ENCODE data around the gene SHISAL2A. TPM values are rescaled to one million over a fixed set of nuclear protein-coding genes. Genes with fewer than 3 reads are reported as not detected.

SHISAL2A gene
- polyA plus RNA-seq (2011; rRNA removed) (not detected in 2 replicates), polyA minus RNA-seq (2011; rRNA and poly(A)+ RNA removed) (not detected in 2 replicates)

DNA sequence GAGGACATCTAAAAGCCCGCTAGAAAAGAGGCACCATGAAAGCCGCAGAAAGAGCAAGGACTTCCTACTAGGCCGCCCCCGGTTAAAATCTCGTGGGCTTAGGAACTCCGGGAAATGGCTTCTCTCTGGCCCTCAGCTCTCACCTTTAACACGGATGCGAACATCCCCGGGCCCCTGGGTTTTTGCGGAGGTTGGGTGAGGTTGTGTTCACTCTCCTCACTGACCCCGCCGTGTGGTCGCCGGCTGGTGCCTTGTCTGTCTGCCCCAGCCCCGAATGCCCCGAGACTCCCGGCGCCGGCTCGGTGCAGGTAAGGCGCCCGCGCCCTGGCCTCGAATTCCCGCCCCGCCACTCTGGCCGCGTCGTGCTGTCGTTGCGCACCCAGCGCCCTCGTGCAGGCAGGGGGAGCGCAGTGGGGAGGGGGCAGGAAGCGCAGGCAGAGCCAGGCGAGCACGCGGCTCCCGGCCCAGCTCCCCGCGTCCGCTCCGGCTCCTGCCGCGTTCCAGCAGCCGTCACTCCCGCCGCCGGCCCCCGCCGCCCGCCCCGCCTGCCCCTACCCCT lies at the start of gene SHISAL2A:
Gene SHISAL2A (plus strand): TSS at position 437 of the 559 bp plus-strand sequence. CDS start 326 bp downstream, outside the sequence.
- no peaks in the 10 kb centered on the region; the same call in 1 of the 2 replicates for H3K9me3 ChIP-seq (ENCODE audit: control insufficient read depth, insufficient read depth, low read length)
- no peak within 1 kb of the TSS for H3K27ac ChIP-seq (ENCODE audit: low read depth, low read length)
- H3K27me3 ChIP-seq (ENCODE audit: control insufficient read depth, insufficient read depth, low read length): peaks cover 43% of the 10 kb centered on the region
- H3K4me3 ChIP-seq (ENCODE audit: low read depth, low read length): peak within 1 kb of the TSS; percentile 44
- CTCF ChIA-PET: no interaction called here
- POLR2A ChIA-PET: no interaction called here
- DNase-seq (ENCODE audit: low read depth, low spot score): no peak
- TF ChIP-seq, protein P1, sequence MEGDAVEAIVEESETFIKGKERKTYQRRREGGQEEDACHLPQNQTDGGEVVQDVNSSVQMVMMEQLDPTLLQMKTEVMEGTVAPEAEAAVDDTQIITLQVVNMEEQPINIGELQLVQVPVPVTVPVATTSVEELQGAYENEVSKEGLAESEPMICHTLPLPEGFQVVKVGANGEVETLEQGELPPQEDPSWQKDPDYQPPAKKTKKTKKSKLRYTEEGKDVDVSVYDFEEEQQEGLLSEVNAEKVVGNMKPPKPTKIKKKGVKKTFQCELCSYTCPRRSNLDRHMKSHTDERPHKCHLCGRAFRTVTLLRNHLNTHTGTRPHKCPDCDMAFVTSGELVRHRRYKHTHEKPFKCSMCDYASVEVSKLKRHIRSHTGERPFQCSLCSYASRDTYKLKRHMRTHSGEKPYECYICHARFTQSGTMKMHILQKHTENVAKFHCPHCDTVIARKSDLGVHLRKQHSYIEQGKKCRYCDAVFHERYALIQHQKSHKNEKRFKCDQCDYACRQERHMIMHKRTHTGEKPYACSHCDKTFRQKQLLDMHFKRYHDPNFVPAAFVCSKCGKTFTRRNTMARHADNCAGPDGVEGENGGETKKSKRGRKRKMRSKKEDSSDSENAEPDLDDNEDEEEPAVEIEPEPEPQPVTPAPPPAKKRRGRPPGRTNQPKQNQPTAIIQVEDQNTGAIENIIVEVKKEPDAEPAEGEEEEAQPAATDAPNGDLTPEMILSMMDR (IDR thresholded peaks at IDR 0.05; ENCODE audit: low read depth, low read length): no peak

DNA sequence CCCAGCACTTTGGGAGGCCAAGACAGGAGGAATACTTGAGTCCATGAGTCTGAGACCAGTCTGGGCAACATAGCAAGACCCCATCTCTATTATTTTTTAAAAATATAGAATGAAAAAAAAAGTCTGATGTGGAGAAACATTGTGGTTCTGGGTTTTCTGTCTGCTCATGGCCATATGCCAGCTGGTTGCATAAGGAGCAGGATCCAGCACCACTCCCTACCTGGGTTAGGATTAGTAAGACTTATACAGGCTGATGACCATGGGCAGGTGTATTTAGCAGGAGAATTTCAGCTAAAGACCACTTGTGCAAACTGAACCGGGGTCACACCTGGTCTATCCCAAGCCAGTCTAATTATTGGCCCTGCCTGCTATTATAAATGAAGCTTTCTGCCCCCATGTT lies 47.5 kb upstream of the SHISAL2A start:
- CTCF ChIA-PET: no interaction called here
- DNase-seq (ENCODE audit: low read depth, low spot score): no peak
- peaks cover 22% of the 10 kb centered on the region for H3K27me3 ChIP-seq (ENCODE audit: control insufficient read depth, insufficient read depth, low read length)
- no peak overlapping the region for H3K4me3 ChIP-seq (ENCODE audit: low read depth, low read length)
- POLR2A ChIA-PET: interaction anchor here (0.6 to 0.7 kb wide), 2 partner anchors 44 to 269 kb away, joined by 3 read pairs; no protein-coding TSS in a partner anchor
- TF ChIP-seq, protein P1 (IDR thresholded peaks at IDR 0.05; ENCODE audit: low read depth, low read length): no peak
- no peaks in the 10 kb centered on the region for H3K9me3 ChIP-seq (ENCODE audit: control insufficient read depth, insufficient read depth, low read length)
- no peak overlapping the region for H3K27ac ChIP-seq (ENCODE audit: low read depth, low read length)

DNA sequence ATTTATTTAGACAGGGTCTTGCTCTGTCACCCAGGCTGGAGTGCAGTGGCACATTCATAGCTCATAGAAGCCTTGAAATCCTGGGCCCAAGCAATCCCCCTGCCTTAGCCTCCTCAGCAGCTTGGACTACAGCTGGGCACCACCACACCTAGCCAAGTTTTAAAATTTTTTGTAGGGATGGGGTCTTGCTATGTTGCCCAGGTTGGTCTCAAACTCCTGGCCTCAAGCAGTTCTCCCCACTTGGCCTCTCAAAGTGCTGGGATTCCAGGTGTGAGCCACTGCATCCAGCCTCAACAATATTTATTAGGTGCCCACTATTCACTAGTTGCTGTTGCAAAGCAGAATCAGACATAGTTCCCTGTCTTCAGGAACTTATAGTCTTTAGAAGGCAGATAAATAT lies 44.9 kb upstream of the SHISAL2A start:
- ChIA-PET POLR2A (no interaction called here), CTCF (no interaction called here)
- DNase-seq (ENCODE audit: low read depth, low spot score): no peak
- Histone ChIP-seq H3K27me3 (ENCODE audit: control insufficient read depth, insufficient read depth, low read length) (peaks cover 14% of the 10 kb centered on the region), H3K9me3 (ENCODE audit: control insufficient read depth, insufficient read depth, low read length) (no peaks in the 10 kb centered on the region), H3K4me3 (ENCODE audit: low read depth, low read length) (no peak overlapping the region), H3K27ac (ENCODE audit: low read depth, low read length) (no peak overlapping the region)
- TF ChIP-seq, protein P1 (IDR thresholded peaks at IDR 0.05; ENCODE audit: low read depth, low read length): no peak

DNA sequence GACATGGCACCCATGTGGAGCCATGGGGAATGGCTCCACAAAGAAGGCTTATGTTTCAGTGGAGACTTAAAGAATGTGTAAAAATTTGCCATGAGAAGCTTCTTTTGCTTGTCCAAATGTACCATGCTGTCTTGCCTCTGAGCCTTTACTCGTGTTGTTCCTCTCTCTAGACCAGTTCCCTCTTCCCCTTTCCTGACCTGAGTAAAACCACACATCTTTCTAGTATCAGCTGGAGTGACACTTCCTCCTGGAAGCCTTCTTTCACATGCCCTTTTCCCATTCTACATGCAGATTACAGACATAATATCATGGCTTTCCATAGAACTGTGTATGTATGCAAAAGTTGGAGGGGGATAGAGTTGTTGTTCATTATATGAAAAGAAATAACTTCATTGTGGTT lies 44.4 kb upstream of the SHISAL2A start:
- Histone ChIP-seq H3K4me3 (ENCODE audit: low read depth, low read length) (no peak overlapping the region), H3K9me3 (ENCODE audit: control insufficient read depth, insufficient read depth, low read length) (no peaks in the 10 kb centered on the region), H3K27ac (ENCODE audit: low read depth, low read length) (no peak overlapping the region), H3K27me3 (ENCODE audit: control insufficient read depth, insufficient read depth, low read length) (peaks cover 14% of the 10 kb centered on the region)
- CTCF ChIA-PET: no interaction called here
- TF ChIP-seq, protein P1 (IDR thresholded peaks at IDR 0.05; ENCODE audit: low read depth, low read length): no peak
- POLR2A ChIA-PET: no interaction called here
- DNase-seq (ENCODE audit: low read depth, low spot score): no peak

DNA sequence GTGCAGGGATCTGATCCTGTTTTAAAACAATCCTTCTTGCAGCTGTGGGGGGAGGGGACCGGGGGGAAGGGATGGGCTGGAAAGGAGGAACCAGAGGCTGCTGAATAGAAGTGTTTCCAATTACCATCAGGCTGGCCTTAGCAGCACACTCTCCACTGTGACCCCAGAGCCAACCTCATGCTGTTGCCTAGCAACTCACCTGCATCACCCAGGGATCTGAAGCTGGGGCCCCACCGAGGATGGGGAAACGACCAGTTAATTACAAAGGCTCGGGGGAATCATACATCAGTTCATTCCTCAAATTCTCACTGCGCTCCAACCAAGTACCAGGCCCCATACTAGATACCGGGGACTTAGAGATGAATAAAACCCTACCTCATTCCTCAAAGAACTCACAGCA lies 42.7 kb upstream of the SHISAL2A start:
- no peak overlapping the region for H3K27ac ChIP-seq (ENCODE audit: low read depth, low read length)
- H3K27me3 ChIP-seq (ENCODE audit: control insufficient read depth, insufficient read depth, low read length): peaks cover 12% of the 10 kb centered on the region
- TF ChIP-seq, protein P1 (IDR thresholded peaks at IDR 0.05; ENCODE audit: low read depth, low read length): no peak
- H3K9me3 ChIP-seq (ENCODE audit: control insufficient read depth, insufficient read depth, low read length): no peaks in the 10 kb centered on the region
- ChIA-PET CTCF (no interaction called here), POLR2A (interaction anchor here (0.6 kb wide), 1 partner anchor 37 kb away, joined by 4 read pairs; no protein-coding TSS in a partner anchor)
- DNase-seq (ENCODE audit: low read depth, low spot score): no peak
- no peak overlapping the region for H3K4me3 ChIP-seq (ENCODE audit: low read depth, low read length)

All from AG04450 (cell line).